Upper lobe of left lung (tissue), 6 donors: ENCODE data around the gene ILKAP. TPM values are rescaled to one million over a fixed set of nuclear protein-coding genes. Genes with fewer than 3 reads are reported as not detected.

Experiments used
- ATAC-seq, 2 donors: fragments of 200-7000 bp; cut with Tn5 transposase; one replicate each; pipeline ENCODE4 v1.9.1; 2022; ENCODE audit warnings: mild to moderate bottlenecking in 2 of 2, moderate library complexity in 2 of 2; ENCODE audit not compliant: low FRiP score in 2 of 2
- DNase-seq, 2 donors: peaks; one replicate each; pipeline ENCODE4 v3.0.0-alpha.2; 2019 to 2020
- H3K27ac ChIP-seq, 4 donors: fragments of 200-600 bp; sonication (generic); one replicate each; pipeline ENCODE4 v1.5.1; 2016 to 2019
- H3K27me3 ChIP-seq, 4 donors: fragments of 200-600 bp; sonication (generic); one replicate each; pipeline ENCODE4 v1.5.1; 2017 to 2019
- H3K36me3 ChIP-seq, 4 donors: fragments of 200-600 bp; sonication (generic); one replicate each; pipeline ENCODE4 v1.5.1; 2016 to 2019
- H3K4me1 ChIP-seq, 4 donors: fragments of 200-600 bp; sonication (generic); one replicate each; pipeline ENCODE4 v1.5.1; 2018 to 2019
- H3K4me3 ChIP-seq, 4 donors: fragments of 200-600 bp; sonication (generic); one replicate each; pipeline ENCODE4 v1.5.1; 2017 to 2019; ENCODE audit warnings: mild to moderate bottlenecking in 2 of 4, moderate library complexity in 1 of 4
- H3K9me3 ChIP-seq, 4 donors: fragments of 200-600 bp; sonication (generic); one replicate each; pipeline ENCODE4 v1.5.1; 2018 to 2019
- CTCF ChIP-seq, 6 experiments: fragments of 450-650 bp in 4 of 6; fragments of 200-600 bp in 2 of 6; sonication (generic) in 2 of 6; IDR thresholded peaks; one replicate each; pipeline ENCODE4 v1.5.1; 2016 to 2019; ENCODE audit warnings: antibody characterized with exemption in 6 of 6
- EP300 ChIP-seq, 4 donors: sonication (generic); formaldehyde crosslinking; IDR thresholded peaks; one replicate each; pipeline ENCODE4 v1.5.1; 2017; ENCODE audit warnings: antibody characterized with exemption in 4 of 4, control low read depth in 2 of 4
- POLR2A ChIP-seq, 4 donors: fragments of 450-650 bp; IDR thresholded peaks; one replicate each; pipeline ENCODE4 v1.5.1; 2016 to 2017; ENCODE audit warnings: antibody characterized with exemption in 4 of 4, mild to moderate bottlenecking in 2 of 4
- POLR2AphosphoS5 ChIP-seq, 2 donors: sonication (generic); formaldehyde crosslinking; IDR thresholded peaks; one replicate each; pipeline ENCODE4 v1.5.1; 2017; ENCODE audit warnings: antibody characterized with exemption in 2 of 2
- WGBS, 2 donors: methylation state at CpG; one replicate each; pipeline ENCODE4 v1.1.5; 2017 to 2018; 5-methylcytosine and 5-hydroxymethylcytosine counted together
- total RNA-seq, 6 donors: library from RNA; depleted of rRNA in 4 of 6; stranded (reverse); fragments of >200 nt in 4 of 6; gene quantifications; one replicate each; pipeline versions ENCODE4 v1.1.0 to v1.2.1, GENCODE V29; 2016 to 2021
- donor health status: DM: no; HTN: no; CAD: no; lungs with moderate emphysema.
- donor health status: DM: no; HTN: yes; CAD: no; lungs with severe emphysema.

ILKAP gene
- total RNA-seq, 6 donors from 2014 or later = 35.2 to 67.1 (median 40.7) TPM

GRCh38 chr2:238160206-238161129 lies 43.0 kb downstream of the ILKAP start:
- 57 to 61% methylated on average over 11 to 22 of the region's 23 CpGs for WGBS, 2 donors
- ATAC-seq = no peak

GRCh38 chr2:238159661-238160205 lies 43.8 kb downstream of the ILKAP start:
- ATAC-seq (no peak), DNase-seq (peak in 1 of 2 donors; percentile 72)
- WGBS, 2 donors = 18 to 42% methylated on average over 3 to 8 of the region's 10 CpGs
- no peak overlapping the region for H3K27ac ChIP-seq
- TF ChIP-seq POLR2A (IDR thresholded peaks at IDR 0.05) (no peak), CTCF (IDR thresholded peaks at IDR 0.05) (no peak), EP300 (IDR thresholded peaks at IDR 0.05) (no peak), POLR2AphosphoS5 (IDR thresholded peaks at IDR 0.05) (no peak)
- no peaks in the 10 kb centered on the region for H3K36me3 ChIP-seq
- H3K4me3 ChIP-seq = no peak overlapping the region
- H3K4me1 ChIP-seq = peaks cover 20 to 41% (median 23%) of the 10 kb centered on the region in 4 donors
- H3K27me3 ChIP-seq = peaks cover 0 to 39% (median 15%) of the 10 kb centered on the region in 4 donors
- H3K9me3 ChIP-seq = no peaks in the 10 kb centered on the region

More at GRCh38 chr2:238160206-238161129, 43.0 kb downstream of the ILKAP start:
- Histone ChIP-seq H3K4me3 (no peak overlapping the region), H3K9me3 (no peaks in the 10 kb centered on the region), H3K4me1 (peaks cover 20 to 41% (median 23%) of the 10 kb centered on the region in 4 donors), H3K36me3 (no peaks in the 10 kb centered on the region), H3K27ac (no peak overlapping the region), H3K27me3 (peaks cover 0 to 39% (median 15%) of the 10 kb centered on the region in 4 donors)
- no peak for TF ChIP-seq POLR2AphosphoS5 (IDR thresholded peaks at IDR 0.05)
- TF ChIP-seq POLR2A (IDR thresholded peaks at IDR 0.05) = no peak
- TF ChIP-seq CTCF (IDR thresholded peaks at IDR 0.05) = no peak
- no peak for TF ChIP-seq EP300 (IDR thresholded peaks at IDR 0.05)
- peak in 1 of 2 donors; percentile 63 for DNase-seq

GRCh38 chr2:238159071-238159539 lies 44.4 kb downstream of the ILKAP start:
- peak in 1 of 2 donors; percentile 86 for DNase-seq
- TF ChIP-seq EP300 (IDR thresholded peaks at IDR 0.05) (no peak), POLR2AphosphoS5 (IDR thresholded peaks at IDR 0.05) (no peak), CTCF (IDR thresholded peaks at IDR 0.05) (peak in 1 of 6 experiments; percentile 8)
- peaks cover 0 to 36% (median 15%) of the 10 kb centered on the region in 4 donors for H3K27me3 ChIP-seq

GRCh38 chr2:238158509-238159070 lies 44.9 kb downstream of the ILKAP start, which contains the start of gene ERFE:
ERFE (plus strand) TSS chr2:238158970; CDS start chr2:238159008, 38 bp downstream.
- peaks cover 0 to 31% (median 12%) of the 10 kb centered on the region in 4 donors for H3K27me3 ChIP-seq
- WGBS, 2 donors = 8 to 13% methylated on average over 17 to 32 of the region's 61 CpGs
- DNase-seq = peak in 1 of 2 donors; percentile 92

More at GRCh38 chr2:238159071-238159539, 44.4 kb downstream of the ILKAP start:
- Histone ChIP-seq H3K9me3 (no peaks in the 10 kb centered on the region), H3K4me1 (peaks cover 19 to 39% (median 23%) of the 10 kb centered on the region in 4 donors), H3K4me3 (peak overlapping the region in 3 of 4 donors; percentile 33 to 41 (median 41)), H3K27ac (no peak overlapping the region), H3K36me3 (no peaks in the 10 kb centered on the region)
- no peak for ATAC-seq
- 3 to 4% methylated on average over 9 to 23 of the region's 52 CpGs for WGBS, 2 donors

More at GRCh38 chr2:238158509-238159070, 44.9 kb downstream of the ILKAP start, which contains the start of gene ERFE:
- Histone ChIP-seq H3K4me3 (peak within 1 kb of the TSS in 3 of 4 donors; percentile 33 to 41 (median 41)), H3K4me1 (peaks cover 14 to 33% (median 20%) of the 10 kb centered on the region in 4 donors), H3K36me3 (no peaks in the 10 kb centered on the region), H3K9me3 (no peaks in the 10 kb centered on the region), H3K27ac (no peak within 1 kb of the TSS)
- ATAC-seq = peak in 1 of 2 donors; percentile 66
- no peak for TF ChIP-seq POLR2AphosphoS5 (IDR thresholded peaks at IDR 0.05)
- peak in 4 of 6 experiments; percentile 11 to 56 (median 36) for TF ChIP-seq CTCF (IDR thresholded peaks at IDR 0.05)
